GM18870 (cell line): ENCODE data around the gene ITGAE.

Experiments
- ATAC-seq: cut with Tn5 transposase; IDR thresholded peaks from one replicate; pipeline ENCODE4 v1.9.1; 2021; ENCODE audit warnings: moderate library complexity; ENCODE audit not compliant: unreplicated experiment

ITGAE gene

GRCh38 chr17:3817851-3818605 lies 17.0 kb upstream of the ITGAE start:
- ATAC-seq = no peak

GRCh38 chr17:3815925-3816324 lies 14.9 kb upstream of the ITGAE start:
- no peak for ATAC-seq

GRCh38 chr17:3815122-3815521 lies 14.1 kb upstream of the ITGAE start:
- ATAC-seq = no peak

GRCh38 chr17:3814361-3814760 lies 13.4 kb upstream of the ITGAE start:
- ATAC-seq = no peak

GRCh38 chr17:3813171-3813570 lies 12.2 kb upstream of the ITGAE start:
- ATAC-seq = no peak

GRCh38 chr17:3812771-3813170 lies 11.8 kb upstream of the ITGAE start:
- ATAC-seq = no peak

- no peak for ATAC-seq
These were observed 11.3 kb upstream of the ITGAE start for GRCh38 chr17:3812284-3812683.

GRCh38 chr17:3810019-3810418 lies 9.0 kb upstream of the ITGAE start:
- no peak for ATAC-seq

GRCh38 chr17:3809135-3809534 lies 8.1 kb upstream of the ITGAE start:
- no peak for ATAC-seq

GRCh38 chr17:3808701-3809100 lies 7.7 kb upstream of the ITGAE start:
- no peak for ATAC-seq

GRCh38 chr17:3805581-3805980 lies 4.6 kb upstream of the ITGAE start:
- no peak for ATAC-seq

- ATAC-seq = peak; percentile 49
These were observed 3.5 kb upstream of the ITGAE start for GRCh38 chr17:3804503-3804931.

- no peak for ATAC-seq
These were observed 2.3 kb upstream of the ITGAE start for GRCh38 chr17:3803308-3803640.

GRCh38 chr17:3802461-3803307 lies 1.7 kb upstream of the ITGAE start:
- ATAC-seq = no peak

- no peak for ATAC-seq
These were observed 804 bp upstream of the ITGAE start for GRCh38 chr17:3801792-3802191.

GRCh38 chr17:3801347-3801746 lies 359 bp upstream of the ITGAE start:
- no peak for ATAC-seq

- no peak for ATAC-seq
These were observed 1.6 kb downstream of the ITGAE start for GRCh38 chr17:3799181-3799945.

- ATAC-seq = no peak
These were observed 2.5 kb downstream of the ITGAE start for GRCh38 chr17:3798273-3799180.

- peak; percentile 33 for ATAC-seq
These were observed 4.2 kb downstream of the ITGAE start for GRCh38 chr17:3796822-3797170.

GRCh38 chr17:3796110-3796821 lies 4.7 kb downstream of the ITGAE start:
- peak; percentile 61 for ATAC-seq
